Right ventricle myocardium superior (tissue), 1 donor: ENCODE measurements around the gene PEX26. TPM values are rescaled to one million over a fixed set of nuclear protein-coding genes. Genes with fewer than 3 reads are reported as not detected.
A peak's percentile ranks its signal among the peaks of the same experiment; 100 is the strongest.
"Not testable (repeated sequence)": the region's sequence is repeated elsewhere in the genome, so short reads cannot be mapped to it uniquely, and the experiment has no call there.

ENCODE experiments used
- ATAC-seq: fragments of 200-7000 bp; cut with Tn5 transposase; one replicate; pipeline ENCODE4 v1.9.1; 2020; ENCODE audit warnings: mild to moderate bottlenecking; ENCODE audit not compliant: poor library complexity
- DNase-seq: peaks from one replicate; pipeline ENCODE4 v3.0.0-alpha.2; 2020
- intact Hi-C: fragments of 100-400 bp; cut with DNase I; formaldehyde crosslinking; loops from one replicate; pipeline ENCODE4 v1.11.2; 2022
- long read RNA-seq: library from polyadenylated mRNA; unstranded; transcript quantifications from one replicate; pipeline ENCODE4 v2.0.0, GENCODE V29; 2021
- total RNA-seq: library from RNA; stranded (reverse); fragmentation: NEBNext Ultra II Directional; extraction: Animal tissue kit (Norgen Biotek cat#: 25700); gene quantifications from one replicate; pipeline ENCODE4 v1.2.1, GENCODE V29; 2021
- donor health status: DM: no; HTN: yes; CAD: no; lungs with severe emphysema.

The PEX26 gene
- 20.3 TPM for total RNA-seq
- long read RNA-seq, full-length matches to known transcripts: 5 of 5 reads
- long read RNA-seq, partial matches to known transcripts: 0 of 5 reads
- long read RNA-seq, other reads (novel, unspliced or antisense): 0 of 5 reads

DNA sequence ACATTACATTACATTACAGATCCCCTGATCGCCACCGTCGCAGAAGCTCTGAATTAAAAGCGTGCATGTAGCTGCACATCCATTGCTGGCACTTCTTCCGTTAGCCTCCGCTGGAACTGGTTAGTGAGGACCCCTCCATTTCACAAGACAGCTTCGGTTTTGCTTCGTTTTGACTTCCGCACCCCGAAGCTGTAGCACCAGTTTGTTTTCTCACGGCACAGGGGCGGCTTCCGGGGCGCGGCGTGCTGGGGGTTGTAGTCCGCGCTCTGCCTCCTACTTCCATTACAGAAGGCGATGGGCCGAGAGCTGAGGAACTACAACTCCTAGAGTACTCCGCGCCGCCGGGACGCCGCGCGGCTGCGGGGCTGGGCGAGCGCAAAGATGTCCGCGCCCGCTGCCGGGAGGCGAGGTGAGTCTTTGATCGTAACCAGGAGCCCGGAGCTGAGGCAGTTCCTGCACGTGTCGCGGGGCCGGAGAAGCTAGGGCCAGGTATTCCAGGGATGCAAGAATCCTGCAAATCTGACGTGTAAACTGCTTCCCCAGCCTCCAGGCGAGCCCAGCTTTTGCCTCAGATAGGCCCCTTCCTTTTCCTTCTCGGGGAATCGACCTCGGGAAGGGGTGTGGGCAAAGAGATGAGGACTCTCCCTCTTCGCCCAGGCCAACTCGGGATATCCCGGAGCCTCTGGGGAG, at the start of gene PEX26:
Gene PEX26, plus strand, starts transcription at position 352 of the 690 bp plus-strand sequence. CDS start 387 bp downstream, outside the sequence.
- peak; percentile 97 for ATAC-seq
- intact Hi-C loops: loop anchor here (2.0 to 10.0 kb wide), 5 partner anchors 93 to 335 kb away; no protein-coding TSS in a partner anchor
- DNase-seq: peak; percentile 96

DNA sequence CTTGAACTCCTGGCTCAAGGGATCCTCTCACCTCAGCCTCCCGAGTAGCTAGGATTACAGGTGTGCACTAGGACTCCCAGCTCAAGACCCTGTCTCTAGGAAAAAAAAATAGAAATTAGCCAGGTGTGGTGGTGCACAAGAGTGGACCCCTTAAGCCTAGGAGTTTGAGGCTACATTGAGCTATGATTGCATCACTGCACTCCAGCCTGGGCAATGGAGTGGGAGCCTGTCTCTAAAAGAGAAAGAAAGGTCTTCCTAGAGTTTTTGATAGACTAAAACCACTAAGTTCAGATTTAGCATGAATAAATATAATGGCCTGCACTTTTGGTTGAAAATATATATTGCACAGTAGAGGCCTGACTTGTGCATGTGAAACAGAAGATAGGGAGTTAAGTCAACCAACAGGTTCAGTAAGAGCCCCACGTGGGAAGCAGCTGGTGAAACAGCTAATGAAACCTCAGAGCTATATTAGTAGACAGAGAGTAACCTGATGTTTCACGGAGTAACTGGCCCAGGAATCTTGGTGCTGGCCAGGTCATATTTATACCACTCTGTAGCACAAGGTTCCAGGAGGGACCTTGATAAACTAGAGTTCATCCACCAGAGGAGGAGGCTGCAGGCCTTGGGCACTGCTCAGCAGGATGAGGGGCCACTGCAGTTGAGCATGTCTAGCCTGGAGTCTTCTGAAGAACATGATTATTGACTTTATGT, 48.8 kb upstream of the PEX26 start:
- DNase-seq (no peak), ATAC-seq (no peak)
- intact Hi-C loops: no loop called here

DNA sequence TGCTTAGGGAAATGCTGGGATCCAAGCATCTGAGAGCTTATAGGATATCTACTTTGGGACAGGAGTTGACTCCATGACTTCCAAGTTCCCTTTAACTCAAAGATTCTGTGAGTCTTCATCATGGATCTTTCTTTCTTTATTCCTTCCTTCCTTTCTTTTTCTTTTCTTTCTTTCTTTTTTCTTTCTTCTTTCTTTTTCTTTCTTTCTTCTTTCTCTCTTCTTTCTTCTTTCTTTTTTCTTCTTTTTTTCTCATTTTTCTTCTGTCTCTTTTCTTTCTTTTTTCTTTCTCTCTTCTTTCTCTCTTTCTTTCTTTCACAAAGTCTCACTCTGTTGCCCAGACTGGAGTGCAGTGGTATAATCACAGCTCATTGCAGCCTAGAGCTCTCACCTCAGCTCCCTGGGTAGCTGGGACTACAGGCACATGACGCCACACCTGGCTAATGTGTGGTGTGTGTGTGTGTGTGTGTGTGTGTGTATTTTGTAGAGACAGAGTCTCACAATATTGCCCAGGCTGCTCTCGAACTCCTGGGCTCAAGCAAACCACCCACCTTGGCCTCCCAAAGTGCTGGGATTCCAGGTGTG, 48.0 kb upstream of the PEX26 start:
- intact Hi-C loops: no loop called here
- no peak for DNase-seq
- no peak for ATAC-seq

DNA sequence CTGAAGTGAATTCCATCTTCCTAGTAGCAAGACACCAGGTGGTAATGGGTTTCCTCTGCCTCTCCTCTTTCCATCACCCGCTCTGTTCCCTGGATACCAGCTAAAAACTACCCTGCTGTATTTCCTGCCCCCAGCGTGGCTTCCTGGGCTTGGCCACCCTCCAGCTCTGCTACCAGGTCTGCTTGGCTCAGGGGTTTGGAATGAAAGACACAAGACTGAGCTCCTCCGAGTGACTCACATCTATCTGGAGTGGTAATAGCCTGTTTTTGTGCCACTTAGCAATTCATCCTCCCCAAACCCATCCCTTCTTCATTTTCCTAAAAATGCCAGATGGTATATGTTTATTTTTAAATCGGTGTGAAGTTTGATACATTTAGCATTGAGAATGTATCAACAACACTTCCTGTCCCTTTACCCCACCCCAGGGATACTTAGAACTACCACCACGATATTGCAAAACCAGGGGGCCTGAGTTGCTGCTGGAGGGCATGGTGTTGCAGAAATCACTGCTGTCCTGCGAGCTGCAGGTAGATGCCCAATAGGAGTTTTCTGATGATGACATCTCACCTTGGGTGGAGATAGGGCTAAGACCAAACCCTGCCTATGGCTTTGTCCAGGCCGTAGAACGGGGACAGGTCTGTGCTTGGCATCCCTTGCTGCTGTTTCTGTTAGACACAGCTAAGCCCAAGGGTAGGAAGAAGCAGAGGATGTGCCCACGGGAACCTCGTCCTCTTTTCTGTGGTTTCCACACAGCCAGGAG, 45.9 kb upstream of the PEX26 start:
- intact Hi-C loops: no loop called here
- DNase-seq (no peak), ATAC-seq (no peak)

DNA sequence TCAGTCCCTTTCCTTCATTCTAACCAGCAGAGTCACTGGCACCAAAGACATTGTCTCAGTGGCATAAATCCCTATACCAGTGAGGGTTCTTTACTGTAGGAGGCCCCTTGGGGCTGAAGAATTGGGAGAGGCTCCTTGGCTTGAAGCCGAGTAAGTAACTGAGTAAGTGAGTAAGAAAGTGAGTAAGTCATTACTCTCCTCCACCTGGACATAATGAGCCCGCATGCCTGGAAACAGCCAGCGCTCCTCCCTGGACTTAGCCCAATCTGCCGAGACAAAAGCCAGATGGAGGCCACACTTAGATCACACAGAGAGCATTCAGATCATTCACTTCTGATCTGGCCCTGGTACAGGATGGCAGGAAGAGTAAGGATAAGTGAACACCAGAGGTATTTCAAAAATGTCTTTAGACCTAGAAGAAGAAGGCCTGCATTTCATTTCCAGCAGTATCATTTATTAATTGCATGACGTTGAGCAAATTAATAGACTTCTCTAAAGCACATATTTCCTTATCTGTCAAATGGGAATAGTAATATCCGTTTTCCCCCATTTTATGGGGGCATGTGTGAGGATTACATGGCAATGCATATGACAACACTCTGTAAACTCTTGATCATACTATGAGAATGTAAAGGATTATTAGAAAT, 45.2 kb upstream of the PEX26 start:
- DNase-seq (no peak), ATAC-seq (peak; percentile 77)
- intact Hi-C loops: no loop called here

DNA sequence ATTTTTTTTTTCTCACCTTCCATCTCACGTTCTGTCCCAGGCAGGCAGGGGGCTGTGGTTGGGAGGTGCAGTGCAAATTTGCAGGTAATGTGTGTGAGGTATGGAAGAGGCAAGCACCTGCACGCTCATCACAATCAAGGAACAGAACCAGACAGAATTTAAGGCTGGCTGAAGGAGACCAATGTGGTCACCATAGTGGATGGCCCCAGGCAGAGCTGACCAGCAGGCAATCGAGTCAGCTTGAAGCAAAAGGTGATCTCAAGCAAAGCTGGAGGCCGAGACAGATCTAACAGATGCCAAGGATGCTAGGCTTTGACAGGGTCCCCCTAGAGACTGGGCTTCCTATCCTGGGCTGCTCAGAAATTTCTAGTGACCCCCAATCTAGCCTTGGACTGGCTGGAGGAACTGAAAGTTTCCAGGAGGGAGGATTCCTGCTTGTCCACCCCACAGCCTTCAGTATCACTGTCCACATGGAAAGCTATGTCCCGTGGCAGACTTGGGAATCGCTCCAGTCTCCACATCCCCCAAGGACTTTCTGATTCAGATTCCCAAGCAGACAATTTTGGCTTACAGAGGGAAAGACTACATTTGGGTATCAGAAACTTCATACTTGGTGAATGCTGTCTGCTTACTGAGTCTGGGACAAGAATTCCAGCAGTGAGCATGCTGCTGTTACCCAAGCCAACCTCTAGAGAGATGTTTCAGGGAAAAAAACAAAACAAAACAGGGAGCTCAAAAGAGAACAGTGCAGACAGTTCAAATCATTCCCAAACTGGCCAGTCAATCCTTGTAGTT, 44.4 kb upstream of the PEX26 start:
- intact Hi-C loops: no loop called here
- DNase-seq: no peak
- ATAC-seq: peak; percentile 49

DNA sequence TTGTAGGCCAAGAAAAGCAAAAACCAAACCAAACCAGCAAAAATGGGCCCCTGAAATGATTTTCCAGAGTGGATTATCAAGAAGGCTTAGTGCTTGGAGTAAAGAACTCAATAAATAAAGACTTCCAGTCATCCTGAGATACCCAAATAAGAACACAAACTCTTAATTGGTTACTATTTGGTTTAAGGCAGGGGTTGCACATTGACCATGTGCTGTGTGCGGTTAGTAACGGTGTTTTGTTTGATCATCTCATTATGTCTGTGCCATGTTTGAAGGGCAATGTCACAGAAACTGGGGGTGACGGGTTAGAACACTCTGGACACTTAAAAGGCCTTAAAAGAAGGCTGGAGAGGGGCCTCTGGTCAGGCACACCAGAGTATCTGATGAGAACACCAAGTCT, 43.7 kb upstream of the PEX26 start:
- no peak for ATAC-seq

DNA sequence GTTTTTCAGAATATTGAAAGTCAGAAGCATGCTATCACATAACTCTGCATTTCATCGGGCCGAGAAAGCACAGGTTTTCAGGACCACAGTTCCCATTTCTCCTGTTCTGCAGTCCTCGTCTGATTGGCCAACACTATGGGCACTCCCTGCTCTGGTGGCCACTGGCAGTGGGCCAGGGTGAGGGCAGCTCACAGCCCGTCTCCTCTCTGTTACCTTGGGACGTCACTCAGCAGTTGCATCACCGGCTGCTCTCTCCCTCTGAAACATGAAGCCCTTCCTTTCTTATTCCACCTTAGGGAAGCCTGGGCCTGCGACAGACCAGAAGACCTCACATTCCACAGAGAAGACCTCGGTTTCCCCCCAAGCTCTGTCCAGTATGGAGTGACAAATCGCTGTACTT, 42.0 kb upstream of the PEX26 start:
- intact Hi-C loops: no loop called here
- peak; percentile 59 for DNase-seq
- ATAC-seq: peak; percentile 42

More for the DNA sequence above, 43.7 kb upstream of the PEX26 start:
- no peak for DNase-seq
- intact Hi-C loops: no loop called here

DNA sequence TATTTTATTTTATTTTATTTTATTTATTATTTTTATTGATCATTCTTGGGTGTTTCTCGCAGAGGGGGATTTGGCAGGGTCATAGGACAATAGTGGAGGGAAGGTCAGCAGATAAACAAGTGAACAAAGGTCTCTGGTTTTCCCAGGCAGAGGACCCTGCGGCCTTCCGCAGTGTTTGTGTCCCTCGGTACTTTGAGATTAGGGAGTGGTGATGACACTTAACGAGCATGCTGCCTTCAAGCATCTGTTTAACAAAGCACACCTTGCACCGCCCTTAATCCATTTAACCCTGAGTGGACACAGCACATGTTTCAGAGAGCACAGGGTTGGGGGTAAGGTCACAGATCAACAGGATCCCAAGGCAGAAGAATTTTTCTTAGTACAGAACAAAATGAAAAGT, 36.9 kb upstream of the PEX26 start:
- ATAC-seq, intact Hi-C loops, DNase-seq: not testable (repeated sequence)

DNA sequence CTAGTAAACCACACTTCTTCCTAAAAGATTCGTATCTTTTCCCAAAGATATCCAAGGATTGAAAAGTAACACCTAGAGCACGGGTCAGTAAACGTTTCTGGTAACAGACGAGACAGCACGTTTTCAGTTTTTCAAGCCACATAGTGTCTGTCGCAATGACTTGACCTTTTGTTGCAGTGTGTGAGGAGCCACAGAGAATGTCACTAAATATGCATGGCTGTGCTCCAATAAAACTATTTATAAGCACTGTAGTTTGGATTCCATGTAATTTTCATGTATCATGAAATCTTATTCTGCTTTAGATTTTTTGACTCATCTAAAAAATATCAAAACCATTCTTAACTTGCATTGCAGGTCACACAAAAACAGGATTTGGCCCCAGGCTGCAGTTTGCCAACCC, 35.1 kb upstream of the PEX26 start:
- ATAC-seq: peak; percentile 62
- intact Hi-C loops: no loop called here
- DNase-seq: no peak

DNA sequence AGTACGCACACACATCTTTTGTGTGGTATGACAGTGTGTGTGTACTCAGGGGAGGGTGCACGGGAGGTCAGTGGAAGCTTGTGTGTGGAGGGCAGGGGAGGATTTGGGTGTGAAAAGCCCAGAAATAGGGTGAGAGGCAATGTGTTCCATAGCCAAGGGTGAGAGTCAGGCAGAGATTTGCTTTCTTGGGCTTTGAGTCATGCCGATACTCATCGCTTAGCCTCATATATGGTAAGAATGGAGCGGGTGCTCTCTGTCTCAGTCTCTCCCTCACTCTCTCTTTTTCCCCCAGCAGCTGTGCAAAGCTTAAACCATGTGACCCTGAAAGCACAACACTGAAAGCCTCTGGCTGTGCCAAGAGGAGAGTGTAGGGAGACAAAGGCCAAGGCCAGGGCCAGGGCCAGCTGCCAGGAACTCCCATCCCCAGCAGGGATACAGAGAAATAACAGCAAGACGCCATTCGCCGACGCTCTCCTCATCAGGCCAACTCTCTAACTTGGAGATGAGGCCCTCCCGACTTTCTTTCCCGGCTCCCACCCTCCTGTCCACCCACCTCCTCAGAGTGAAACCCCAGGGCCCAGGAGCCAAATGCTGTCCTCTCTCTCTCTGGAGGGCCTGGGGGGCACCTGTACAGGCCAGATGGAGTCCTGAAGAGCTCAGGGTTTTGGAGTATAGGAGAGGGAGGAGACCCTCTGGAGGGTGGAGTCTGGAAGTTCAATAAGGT, 33.1 kb upstream of the PEX26 start:
- DNase-seq: peak; percentile 87
- intact Hi-C loops: no loop called here
- ATAC-seq: peak; percentile 93

DNA sequence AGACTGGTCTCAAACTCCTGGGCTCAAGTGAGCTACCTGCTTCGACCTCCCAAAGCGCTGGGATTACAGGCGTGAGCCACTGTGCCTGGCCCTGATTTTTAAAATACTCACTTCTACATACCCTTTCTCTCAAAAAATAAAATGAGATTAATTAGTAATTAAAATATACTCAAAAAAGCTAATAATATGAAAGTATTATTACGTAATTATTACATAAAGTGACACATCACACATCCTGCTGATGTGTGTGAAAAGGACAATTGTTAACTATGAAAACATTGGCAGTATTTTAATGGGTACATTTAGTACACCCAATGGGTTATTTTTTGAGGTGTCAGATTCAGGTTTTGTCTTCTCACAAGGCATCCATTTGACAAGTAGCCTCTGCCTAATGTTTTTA, 32.0 kb upstream of the PEX26 start:
- intact Hi-C loops: no loop called here
- DNase-seq: no peak
- ATAC-seq: no peak

DNA sequence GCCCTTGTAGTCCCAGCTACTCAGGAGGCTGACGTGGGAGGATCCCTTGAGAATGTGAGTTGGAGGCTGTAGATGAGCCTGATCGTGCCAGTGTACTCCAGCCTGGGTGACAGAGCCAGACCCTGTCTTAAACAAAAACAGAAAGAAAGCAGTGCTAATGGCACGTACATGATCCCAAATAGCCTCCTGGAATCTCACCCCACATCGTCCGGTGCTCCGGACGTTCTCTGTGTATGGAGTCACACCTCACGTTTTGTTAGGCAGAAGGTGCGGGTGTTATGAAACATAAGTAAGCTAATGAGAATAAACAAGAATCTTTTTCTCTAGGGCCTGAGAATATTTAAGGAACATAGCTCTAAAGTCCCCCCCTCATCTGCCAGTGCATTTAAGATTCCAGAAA, 29.7 kb upstream of the PEX26 start:
- ATAC-seq (no peak), DNase-seq (no peak)
- intact Hi-C loops: no loop called here

DNA sequence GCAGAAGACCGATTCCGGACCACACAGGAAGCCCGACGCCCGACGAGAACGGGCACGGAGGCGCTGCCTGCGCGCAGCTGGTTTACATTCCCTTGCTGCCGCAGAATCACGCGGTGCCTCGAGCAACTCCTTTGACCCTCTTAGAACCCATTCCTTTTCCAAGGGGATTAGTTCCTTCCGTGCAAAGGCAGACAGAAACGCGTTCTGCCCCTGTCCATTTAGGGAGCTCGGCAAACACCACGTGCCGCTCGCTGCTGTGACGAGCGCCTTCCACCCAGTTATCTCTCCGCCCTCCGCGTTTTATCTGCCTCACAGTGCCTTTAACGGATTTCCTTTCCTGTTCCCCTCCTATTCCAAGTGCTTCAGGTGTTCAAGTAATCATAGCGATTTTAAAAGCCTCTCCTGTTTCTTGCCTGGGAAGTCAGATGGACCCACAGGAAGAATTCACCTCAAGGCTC, 29.3 kb upstream of the PEX26 start:
- intact Hi-C loops: no loop called here
- no peak for DNase-seq
- no peak for ATAC-seq

DNA sequence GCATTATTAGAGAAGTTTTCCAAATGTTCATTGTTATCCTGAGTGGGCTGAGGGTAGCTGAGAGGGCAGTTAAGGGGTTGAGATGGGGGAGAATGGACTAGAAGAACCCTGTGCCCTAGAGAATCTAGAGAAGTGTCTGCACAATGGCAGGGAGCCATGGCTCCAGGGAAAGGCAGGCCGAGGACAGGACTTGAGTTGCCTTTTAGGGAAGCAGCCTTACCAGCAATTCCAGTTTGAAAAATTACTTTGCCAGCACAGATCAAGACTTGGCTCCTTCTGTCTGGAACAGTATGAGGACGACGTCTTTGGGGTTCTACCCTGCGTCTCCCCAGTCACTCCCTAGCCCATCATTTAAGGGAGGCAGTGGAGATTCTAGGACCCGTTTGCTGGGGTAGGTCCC, 27.7 kb upstream of the PEX26 start:
- DNase-seq (no peak), ATAC-seq (no peak)
- intact Hi-C loops: no loop called here

DNA sequence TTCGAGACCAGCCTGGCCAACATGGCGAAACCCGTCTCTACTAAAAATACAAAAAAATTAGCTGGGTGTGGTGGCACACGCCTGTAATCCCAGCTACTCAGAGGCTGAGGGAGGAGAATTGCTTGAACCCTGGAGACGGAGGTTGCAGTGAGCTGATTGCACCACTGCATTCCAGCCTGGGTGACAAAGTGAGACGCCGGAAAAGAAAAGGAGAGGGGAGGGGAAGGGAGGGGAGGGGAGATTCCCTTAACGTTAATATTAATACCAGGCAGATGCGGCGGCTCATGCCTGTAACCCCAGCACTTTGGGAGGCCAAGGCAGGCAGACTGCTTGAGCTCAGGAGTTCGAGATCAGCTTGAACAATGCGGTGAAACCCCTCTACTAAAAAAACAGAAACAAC, 26.7 kb upstream of the PEX26 start:
- intact Hi-C loops, DNase-seq, ATAC-seq: not testable (repeated sequence)
